Measurements from ENCODE around the gene EGLN1. TPM values are rescaled to one million over a fixed set of nuclear protein-coding genes. Genes with fewer than 3 reads are reported as not detected.

The EGLN1 gene
- total and polyA plus RNA-seq, 10 of the 15 experiments (the other 5 are each of a cell fraction or from before 2014, with no cell fraction given), result 2.4 to 46.6 (median 8.7) TPM

- CTCF ChIA-PET, result interaction anchor here (0.7 to 1.8 kb wide), 6 partner anchors 63 to 164 kb away, joined by 3 to 5 read pairs (median 4); no protein-coding TSS in a partner anchor
- Histone ChIP-seq H3K27me3 (replicated peaks in 1 of 2; ENCODE audit: control insufficient read depth in 2 of 2, insufficient read depth in 2 of 2, low read length in 1 of 2) (no peaks in the 10 kb centered on the region; a peak in 1 of 4 replicates), H3K4me3 (peak overlapping the region; percentile 92), H4K20me1 (ENCODE audit: control insufficient read depth, insufficient read depth) (peaks cover 7% of the 10 kb centered on the region; the same call in 1 of the 2 replicates), H3K27ac (ENCODE audit: control insufficient read depth, insufficient read depth) (no peak overlapping the region), H3K4me1 (ENCODE audit: control insufficient read depth, insufficient read depth, low read length) (no peaks in the 10 kb centered on the region), H3K79me2 (ENCODE audit: control insufficient read depth, insufficient read depth, low read length) (peaks cover 72% of the 10 kb centered on the region), H3K36me3 (ENCODE audit: control insufficient read depth in 2 of 2, insufficient read depth in 2 of 2, low read length in 1 of 2) (peaks cover 0 to 2% of the 10 kb centered on the region in 2 experiments; a peak in 1 of 4 replicates), H3K4me2 (ENCODE audit: control insufficient read depth, insufficient read depth) (peak overlapping the region; percentile 78), H2AFZ (ENCODE audit: control insufficient read depth, low read depth, low read length) (no peak overlapping the region), H3K9me3 (replicated peaks; ENCODE audit: control insufficient read depth, insufficient read depth, low read length) (no peaks in the 10 kb centered on the region), H3K9ac (ENCODE audit: control insufficient read depth, insufficient read depth, low read length) (peak overlapping the region; percentile 75; the same call in 1 of the 2 replicates)
- under 1% methylated on average over 8 of the region's 8 CpGs for WGBS (ENCODE audit: insufficient coverage, insufficient replicate concordance, low lambda C conversion rate, missing lambda C conversion rate)
- no peak for FAIRE-seq
- RAD21 ChIA-PET (ENCODE audit: unreplicated experiment), result interaction anchor here (0.7 to 3.1 kb wide), 7 partner anchors 11 to 138 kb away, joined by 3 to 13 read pairs (median 4); partner anchors contain the start of genes EXOC8 and SPRTN
- DNase-seq (ENCODE audit: low read depth, low spot score), result no peak
- ATAC-seq, result no peak
- BruUV-seq (replicated peaks), result no TSS peak
- intact Hi-C loops (cut with micrococcal nuclease; ENCODE audit: unreplicated experiment), result loop anchor here (5.0 kb wide), 3 partner anchors 63 to 172 kb away; no protein-coding TSS in a partner anchor
- SMC1A ChIA-PET (ENCODE audit: uncharacterized antibody, unreplicated experiment), result interaction anchor here (0.8 to 3.0 kb wide), 11 partner anchors 12 to 184 kb away, joined by 3 to 10 read pairs (median 4); no protein-coding TSS in a partner anchor
- in situ Hi-C loops (cut with MboI), result loop anchor here (5.0 kb wide), 1 partner anchor 107 kb away; the partner anchor contains the start of gene TSNAX
- TF ChIP-seq SP1 (IDR thresholded peaks at IDR 0.05; ENCODE audit: low read depth, low read length) (no peak), RUNX3 (IDR thresholded peaks at IDR 0.05; ENCODE audit: low read length) (peak; percentile 54)
- POLR2A ChIA-PET, result interaction anchor here (0.8 to 1.4 kb wide), 4 partner anchors 9 to 110 kb away, joined by 3 to 5 read pairs (median 4); no protein-coding TSS in a partner anchor
These were observed 2.3 kb downstream of the EGLN1 start for GRCh38 chr1:231419738-231420298.

- intact Hi-C loops (cut with micrococcal nuclease; ENCODE audit: unreplicated experiment) (loop anchor here (5.0 kb wide), 2 partner anchors 62 to 173 kb away; no protein-coding TSS in a partner anchor), in situ Hi-C loops (cut with MboI) (loop anchor here (5.0 kb wide), 1 partner anchor 108 kb away; the partner anchor contains the start of gene TSNAX)
- peak overlapping the region; percentile 78 for H3K4me2 ChIP-seq (ENCODE audit: control insufficient read depth, insufficient read depth)
- H3K4me3 ChIP-seq, result peak overlapping the region; percentile 92
- no peak overlapping the region for H3K27ac ChIP-seq (ENCODE audit: control insufficient read depth, insufficient read depth)
- ChIA-PET CTCF (interaction anchor here (1.1 to 1.7 kb wide), 4 partner anchors 18 to 165 kb away, joined by 3 to 5 read pairs (median 4); no protein-coding TSS in a partner anchor), RAD21 (ENCODE audit: unreplicated experiment) (interaction anchor here (0.8 to 3.1 kb wide), 6 partner anchors 11 to 139 kb away, joined by 3 to 13 read pairs (median 4); partner anchors contain the start of genes EXOC8 and SPRTN), SMC1A (ENCODE audit: uncharacterized antibody, unreplicated experiment) (interaction anchor here (0.8 to 3.0 kb wide), 12 partner anchors 9 to 184 kb away, joined by 3 to 10 read pairs (median 4); partner anchors contain the start of genes EXOC8 and SPRTN), POLR2A (interaction anchor here (1.3 to 1.4 kb wide), 2 partner anchors 47 to 111 kb away, joined by 3 to 4 read pairs; no protein-coding TSS in a partner anchor)
- H2AFZ ChIP-seq (ENCODE audit: control insufficient read depth, low read depth, low read length), result no peak overlapping the region
- peaks cover 78% of the 10 kb centered on the region for H3K79me2 ChIP-seq (ENCODE audit: control insufficient read depth, insufficient read depth, low read length)
- 0 out of 2 replicates have a peak overlapping the region, but pooled peaks have one; percentile 75 for H3K9ac ChIP-seq (ENCODE audit: control insufficient read depth, insufficient read depth, low read length)
- H3K27me3 ChIP-seq (replicated peaks in 1 of 2; ENCODE audit: control insufficient read depth in 2 of 2, insufficient read depth in 2 of 2, low read length in 1 of 2), result no peaks in the 10 kb centered on the region; a peak in 1 of 4 replicates
- WGBS (ENCODE audit: insufficient coverage, insufficient replicate concordance, low lambda C conversion rate, missing lambda C conversion rate), result 95% methylated on average over 1 of the region's 1 CpG
- BruUV-seq (replicated peaks), result TSS peak; percentile 43
- H3K4me1 ChIP-seq (ENCODE audit: control insufficient read depth, insufficient read depth, low read length), result no peaks in the 10 kb centered on the region
- no peaks in the 10 kb centered on the region for H3K9me3 ChIP-seq (replicated peaks; ENCODE audit: control insufficient read depth, insufficient read depth, low read length)
- FAIRE-seq (no peak), DNase-seq (ENCODE audit: low read depth, low spot score) (no peak), ATAC-seq (no peak)
- H4K20me1 ChIP-seq (ENCODE audit: control insufficient read depth, insufficient read depth), result peaks cover 7% of the 10 kb centered on the region; the same call in 1 of the 2 replicates
- H3K36me3 ChIP-seq (ENCODE audit: control insufficient read depth in 2 of 2, insufficient read depth in 2 of 2, low read length in 1 of 2), result peaks cover 0 to 3% of the 10 kb centered on the region in 2 experiments; a peak in 1 of 4 replicates
- TF ChIP-seq BCLAF1 (IDR thresholded peaks at IDR 0.05) (no peak), TCF3 (IDR thresholded peaks at IDR 0.05; ENCODE audit: borderline replicate concordance, insufficient read depth, low read depth, low read length) (no peak), RB1 (IDR thresholded peaks at IDR 0.05; ENCODE audit: borderline replicate concordance) (no peak), ATF7 (IDR thresholded peaks at IDR 0.05; ENCODE audit: low read depth) (no peak), RELB (IDR thresholded peaks at IDR 0.05; ENCODE audit: low read depth) (no peak), CREB1 (IDR thresholded peaks at IDR 0.05; ENCODE audit: low read depth) (no peak)
These were observed 2.9 kb downstream of the EGLN1 start for GRCh38 chr1:231419147-231419546.

Data from GM12878 (cell line).